Activated B cell treated with CpG ODN at 0.5 μM for 24 hours (primary cell): ENCODE measurements around the gene LLGL1. TPM values are rescaled to one million over a fixed set of nuclear protein-coding genes. Genes with fewer than 3 reads are reported as not detected.

Source experiments
- ATAC-seq: fragments of 200-7000 bp; cut with Tn5 transposase; one replicate; pipeline ENCODE4 v1.10.0; 2021; ENCODE audit warnings: low read depth, mild to moderate bottlenecking, moderate library complexity
- CTCF ChIA-PET: fragments of 350-600 bp; sonication (Branson Sonifier 250); formaldehyde crosslinking; loops from one replicate; lab custom pipeline; 2021; ENCODE audit warnings: antibody characterized with exemption; lab: Charles Lee
- POLR2A ChIA-PET: fragments of 350-600 bp; sonication (Branson Sonifier 250); formaldehyde crosslinking; loops from one replicate; lab custom pipeline; 2021; ENCODE audit warnings: antibody characterized with exemption; lab: Charles Lee
- DNase-seq: peaks from one replicate; pipeline ENCODE4 v3.0.0; 2022
- H3K27ac Mint-ChIP-seq: one replicate; pipeline ENCODE4 v1.8.0; 2020; ENCODE audit warnings: mixed read lengths
- H3K27me3 Mint-ChIP-seq: one replicate; pipeline ENCODE4 v1.8.0; 2021; ENCODE audit warnings: mixed read lengths
- H3K36me3 Mint-ChIP-seq: one replicate; pipeline ENCODE4 v1.8.0; 2021; ENCODE audit warnings: low read depth, mixed read lengths
- H3K4me1 Mint-ChIP-seq: one replicate; pipeline ENCODE4 v1.8.0; 2021; ENCODE audit warnings: mixed read lengths
- H3K4me3 Mint-ChIP-seq: one replicate; pipeline ENCODE4 v1.8.0; 2020; ENCODE audit warnings: mild to moderate bottlenecking, mixed read lengths
- H3K9me3 Mint-ChIP-seq: one replicate; pipeline ENCODE4 v1.8.0; 2020; ENCODE audit warnings: mixed read lengths
- CTCF ChIP-seq: fragments of 200-600 bp; IDR thresholded peaks from one replicate; pipeline ENCODE4 v1.8.0; 2022; ENCODE audit warnings: antibody characterized with exemption, mild to moderate bottlenecking
- intact Hi-C: fragments of 100-400 bp; cut with micrococcal nuclease; formaldehyde crosslinking; loops from one replicate; pipeline ENCODE4 v1.15.1; 2024
- total RNA-seq: library from RNA; stranded (reverse); gene quantifications from 2 replicates; pipeline ENCODE4 v1.2.3, GENCODE V29; 2022

The LLGL1 gene
- total RNA-seq, 1 donor from 2014 or later, result 10.5 TPM

GRCh38 chr17:18218756-18219415 lies 6.5 kb upstream of the LLGL1 start:
- ChIA-PET CTCF (interaction anchor here (1.2 kb wide), 1 partner anchor 78 kb away, joined by 4 read pairs; no protein-coding TSS in a partner anchor), POLR2A (interaction anchor here (0.8 kb wide), 1 partner anchor 36 kb away, joined by 3 read pairs; the partner anchor contains the start of gene ALKBH5)

DNA sequence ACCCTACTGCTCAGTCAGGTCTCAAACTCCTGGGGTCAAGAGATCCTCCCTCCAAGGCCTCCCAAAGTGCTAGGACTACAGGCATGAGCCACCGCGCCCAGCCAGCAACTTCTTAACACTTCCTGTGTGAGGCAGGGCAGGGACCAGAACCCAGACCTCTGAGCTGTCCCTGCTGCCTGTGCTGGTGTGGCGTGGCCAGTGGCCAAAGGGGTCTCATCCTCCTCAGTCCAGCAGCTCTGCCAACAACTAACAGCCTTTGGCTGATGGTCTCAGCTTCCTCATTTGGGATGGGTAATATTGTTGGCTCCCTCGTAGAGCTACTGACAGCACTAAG lies 1.4 kb upstream of the LLGL1 start:
- Mint-ChIP-seq H3K27ac (no peak overlapping the region), H3K27me3 (no peaks in the 10 kb centered on the region), H3K36me3 (peaks cover 4% of the 10 kb centered on the region), H3K4me3 (no peak overlapping the region), H3K4me1 (peaks cover 9% of the 10 kb centered on the region), H3K9me3 (no peaks in the 10 kb centered on the region)
- ChIA-PET CTCF (no interaction called here), POLR2A (no interaction called here)
- intact Hi-C loops, result no loop called here
- no peak for DNase-seq
- TF ChIP-seq CTCF, result no peak
- ATAC-seq, result no peak

More at GRCh38 chr17:18218756-18219415, 6.5 kb upstream of the LLGL1 start:
- Mint-ChIP-seq H3K9me3 (no peaks in the 10 kb centered on the region), H3K4me3 (no peak overlapping the region), H3K4me1 (peaks cover 5% of the 10 kb centered on the region), H3K27me3 (no peaks in the 10 kb centered on the region), H3K27ac (peak overlapping the region; percentile 44), H3K36me3 (no peaks in the 10 kb centered on the region)
- DNase-seq (no peak), ATAC-seq (no peak)
- intact Hi-C loops, result no loop called here
- TF ChIP-seq CTCF, result no peak

DNA sequence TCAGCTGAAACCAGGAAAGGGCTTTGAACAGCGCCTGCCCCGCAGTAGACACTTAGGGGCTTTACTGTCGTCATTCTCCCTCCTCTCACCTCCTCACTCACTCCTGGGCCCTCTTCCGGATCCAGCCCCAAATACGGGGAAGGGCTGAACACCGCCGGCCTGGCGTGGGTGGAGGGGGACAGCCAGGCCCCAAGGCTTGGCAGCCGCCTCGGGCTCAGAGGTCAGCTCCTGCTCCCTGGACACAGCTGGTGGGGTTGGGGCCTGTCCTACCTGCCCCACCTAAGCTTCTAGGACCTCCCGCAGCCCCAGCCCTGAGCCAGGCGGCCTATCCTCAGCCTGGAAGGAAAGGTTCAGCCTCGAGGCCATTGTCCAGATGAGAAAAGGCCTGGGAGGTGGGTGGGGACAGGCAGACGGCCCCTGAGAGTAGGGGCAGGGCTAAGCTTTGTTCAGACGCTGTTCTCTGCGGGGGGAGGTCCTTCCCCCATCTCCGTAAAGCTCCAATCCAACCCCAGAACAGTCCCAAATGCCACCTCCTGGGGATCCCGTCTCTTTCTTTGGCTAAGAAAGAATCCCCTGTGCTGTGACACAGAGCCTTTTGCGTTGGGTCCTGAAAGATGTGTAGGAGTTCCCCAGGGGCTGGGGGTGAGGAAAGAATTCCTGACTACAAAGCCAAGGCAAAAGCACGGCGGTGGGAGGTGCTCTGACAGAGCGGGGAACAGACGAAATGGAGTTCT lies 881 bp upstream of the LLGL1 start:
- Mint-ChIP-seq H3K4me3 (peak overlapping the region; percentile 38), H3K27me3 (no peaks in the 10 kb centered on the region), H3K4me1 (peaks cover 9% of the 10 kb centered on the region), H3K36me3 (peaks cover 4% of the 10 kb centered on the region), H3K9me3 (no peaks in the 10 kb centered on the region), H3K27ac (peak overlapping the region; percentile 12)
- DNase-seq, result no peak
- no peak for ATAC-seq
- ChIA-PET CTCF (no interaction called here), POLR2A (interaction anchor here (0.6 kb wide), 1 partner anchor 11 kb away, joined by 3 read pairs; no protein-coding TSS in a partner anchor)
- no peak for TF ChIP-seq CTCF
- intact Hi-C loops, result loop anchor here (1.0 to 5.0 kb wide), 4 partner anchors 36 to 558 kb away; partner anchors contain the start of genes ALKBH5, MIEF2, SMCR8 and TVP23B

- Mint-ChIP-seq H3K36me3 (peaks cover 4% of the 10 kb centered on the region), H3K27ac (peak overlapping the region; percentile 86), H3K4me3 (peak overlapping the region; percentile 94), H3K27me3 (no peaks in the 10 kb centered on the region), H3K4me1 (peaks cover 9% of the 10 kb centered on the region), H3K9me3 (no peaks in the 10 kb centered on the region)
- POLR2A ChIA-PET, result interaction anchor here (0.5 to 1.0 kb wide), 3 partner anchors 42 to 986 kb away, joined by 3 to 7 read pairs (median 4); partner anchors contain the start of gene ALKBH5
- intact Hi-C loops, result loop anchor here (1.0 to 5.0 kb wide), 4 partner anchors 35 to 557 kb away; partner anchors contain the start of genes ALKBH5, MIEF2, SMCR8 and TVP23B
- CTCF ChIA-PET, result no interaction called here
- ATAC-seq (no peak), DNase-seq (no peak)
- TF ChIP-seq CTCF, result no peak
Observed at GRCh38 chr17:18225642-18226283, 328 bp downstream of the LLGL1 start.
